ENCODE measurements around the gene MYO5B. TPM values are rescaled to one million over a fixed set of nuclear protein-coding genes. Genes with fewer than 3 reads are reported as not detected.

MYO5B gene
- total and polyA plus RNA-seq, 9 of the 15 experiments (the other 6 are each of a cell fraction or from before 2014, with no cell fraction given): 0.07 to 0.42 (median 0.28) TPM

GRCh38 chr18:49976001-49976400 is 218.9 kb downstream of the MYO5B start:
- intact Hi-C loops (cut with micrococcal nuclease) (no loop called here), in situ Hi-C loops (cut with MboI) (no loop called here)
- no peaks in the 10 kb centered on the region for H3K4me1 ChIP-seq (replicated peaks in 1 of 2; ENCODE audit: control insufficient read depth in 2 of 2, insufficient read depth in 2 of 2, low read length in 2 of 2)
- H3K9me1 ChIP-seq (ENCODE audit: control insufficient read depth, insufficient read depth, low read length): no peaks in the 10 kb centered on the region
- H4K20me1 ChIP-seq (replicated peaks; ENCODE audit: control insufficient read depth, insufficient read depth, low read length): no peaks in the 10 kb centered on the region; the same call in 1 of the 2 replicates
- CTCF ChIA-PET (ENCODE audit: low intra/inter-chr PET ratio): no interaction called here
- H3K36me3 ChIP-seq (ENCODE audit: control insufficient read depth, insufficient read depth, low read length): no peaks in the 10 kb centered on the region
- no peak for DNase-seq (ENCODE audit: extremely low read depth in 1 of 4, low spot score in 3 of 4)
- TF ChIP-seq E2F1 (CRISPR knock-in tag; IDR thresholded peaks at IDR 0.05) (no peak), TAF15 (IDR thresholded peaks at IDR 0.05; ENCODE audit: low read depth, low read length) (no peak), CREB5 (CRISPR knock-in tag; IDR thresholded peaks at IDR 0.05) (no peak), ZBTB8A (IDR thresholded peaks at IDR 0.05; ENCODE audit: partially characterized antibody) (no peak), BACH1 (tag; IDR thresholded peaks at IDR 0.05) (no peak), CTBP1 (IDR thresholded peaks at IDR 0.05; ENCODE audit: borderline replicate concordance) (no peak), SMAD2 (IDR thresholded peaks at IDR 0.05; ENCODE audit: low read depth, low read length) (no peak)
- H3K27me3 ChIP-seq (ENCODE audit: control insufficient read depth in 2 of 2, insufficient read depth in 2 of 2, low read length in 2 of 2): peaks cover 0 to 4% of the 10 kb centered on the region in 2 experiments; a peak in 1 of 5 replicates
- H3K9ac ChIP-seq (ENCODE audit: insufficient read depth in 1 of 2, low read depth in 2 of 2, low read length in 2 of 2): no peak overlapping the region
- H3K4me3 ChIP-seq: no peak overlapping the region
- no peak overlapping the region for H3K4me2 ChIP-seq (ENCODE audit: insufficient read depth, low read length)
- no peak for FAIRE-seq
- H3K9me3 ChIP-seq (replicated peaks; ENCODE audit: control insufficient read depth, insufficient read depth, low read depth, low read length): no peaks in the 10 kb centered on the region
- no peak for ATAC-seq
- BruUV-seq (replicated peaks): no TSS peak
- H2AFZ ChIP-seq (ENCODE audit: low read depth, low read length): no peak overlapping the region
- H3K79me2 ChIP-seq (ENCODE audit: control insufficient read depth, insufficient read depth, low read length): no peaks in the 10 kb centered on the region
- WGBS (ENCODE audit: insufficient coverage, low coverage, missing lambda C conversion rate): 0% methylated on average over 3 of the region's 3 CpGs
- POLR2A ChIA-PET: interaction anchor here (1.0 kb wide), 1 partner anchor 8 kb away, joined by 3 read pairs; no protein-coding TSS in a partner anchor
- H3K27ac ChIP-seq (ENCODE audit: extremely low read depth, low read depth, low read length): no peak overlapping the region
